NCI-H345 treated with DMSO at 0.1 percent for 48 hours (cell line): ENCODE results near the gene MEG3.

Experiments used
- DNase-seq: peaks from one replicate; lab custom pipeline; 2025; ENCODE audit not compliant: unreplicated experiment; lab: John Stamatoyannopoulos, UW

The MEG3 gene

DNA sequence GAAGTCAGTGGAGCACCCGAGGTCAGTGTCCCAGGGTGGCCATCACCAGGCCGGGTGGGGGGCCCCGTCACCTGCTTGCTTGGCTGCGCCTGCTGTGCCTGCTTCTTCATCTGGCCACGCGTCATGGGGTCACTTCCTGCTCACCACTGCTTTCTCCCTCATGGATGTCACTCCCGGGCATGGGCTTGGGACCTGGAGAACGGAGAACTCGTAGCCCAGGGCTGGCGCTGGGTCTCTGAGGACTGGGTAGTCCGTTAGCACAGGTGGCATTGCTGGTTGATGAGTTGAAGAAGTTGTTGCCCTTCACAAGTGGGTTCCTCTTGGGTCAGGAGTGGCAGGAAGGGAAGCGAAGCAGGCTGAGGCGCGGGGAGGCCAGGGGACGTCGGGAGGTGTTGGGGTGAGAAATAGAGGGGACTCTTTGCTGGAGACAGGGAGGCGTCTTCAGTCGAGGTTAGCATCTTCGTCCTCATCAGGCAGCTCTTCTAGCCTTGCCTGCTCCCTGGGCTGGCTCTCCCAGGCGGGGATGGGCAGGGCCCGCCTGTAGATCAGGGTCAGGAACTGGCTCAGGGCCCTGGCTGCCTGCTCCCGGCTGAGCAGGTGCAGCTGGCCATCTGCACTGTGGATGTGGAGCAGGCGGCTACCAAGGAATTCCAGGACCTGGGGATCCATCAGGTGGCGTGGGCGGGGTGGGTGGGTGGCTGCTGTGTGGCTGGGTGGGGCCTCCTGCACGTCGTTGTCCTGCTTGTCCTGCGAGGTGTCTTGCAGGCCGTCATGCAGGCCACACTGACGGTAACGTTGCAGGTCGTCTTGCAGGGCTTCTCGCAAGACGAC, 54.6 kb downstream of the MEG3 start:
- no peak for DNase-seq

DNA sequence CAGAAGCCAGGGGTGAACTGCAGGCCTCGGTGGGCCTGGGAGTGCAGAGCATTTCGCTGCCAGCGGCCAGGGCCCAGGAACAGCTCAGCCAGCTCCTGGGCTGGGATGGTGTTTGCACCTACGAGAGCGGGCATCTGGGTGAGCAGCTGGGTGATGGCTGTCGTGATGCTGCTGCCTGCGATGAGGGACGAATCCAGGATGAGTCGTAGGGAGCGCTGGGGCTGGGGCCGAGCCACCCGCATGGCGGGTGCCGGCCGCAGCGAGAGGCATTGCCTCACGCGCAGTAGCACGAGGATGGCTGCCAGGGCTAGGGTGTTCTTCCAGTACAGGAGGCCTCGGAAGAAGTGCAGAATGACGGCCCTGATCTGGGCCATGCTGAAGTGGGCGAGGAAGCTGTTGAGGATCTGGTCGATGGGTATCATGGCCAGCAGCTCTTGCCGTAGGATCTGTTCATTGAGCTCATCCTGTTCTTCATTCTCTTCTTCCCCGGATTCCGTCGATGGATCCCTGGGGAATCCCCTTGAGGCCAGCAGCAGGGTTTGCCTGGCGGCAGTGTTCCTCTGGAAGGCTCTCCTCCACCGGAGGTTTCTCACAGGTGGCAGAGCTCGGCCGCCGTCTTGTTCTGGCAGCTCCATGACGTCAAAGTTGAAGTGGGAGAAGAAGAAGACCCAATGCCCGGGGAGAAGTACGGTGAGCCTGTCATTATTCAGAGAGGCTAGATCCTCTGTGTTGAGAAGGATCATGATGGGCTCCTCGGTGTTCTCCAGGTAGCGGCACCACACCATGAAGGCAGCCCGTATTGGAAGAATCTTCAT, 55.5 kb downstream of the MEG3 start:
- no peak for DNase-seq

DNA sequence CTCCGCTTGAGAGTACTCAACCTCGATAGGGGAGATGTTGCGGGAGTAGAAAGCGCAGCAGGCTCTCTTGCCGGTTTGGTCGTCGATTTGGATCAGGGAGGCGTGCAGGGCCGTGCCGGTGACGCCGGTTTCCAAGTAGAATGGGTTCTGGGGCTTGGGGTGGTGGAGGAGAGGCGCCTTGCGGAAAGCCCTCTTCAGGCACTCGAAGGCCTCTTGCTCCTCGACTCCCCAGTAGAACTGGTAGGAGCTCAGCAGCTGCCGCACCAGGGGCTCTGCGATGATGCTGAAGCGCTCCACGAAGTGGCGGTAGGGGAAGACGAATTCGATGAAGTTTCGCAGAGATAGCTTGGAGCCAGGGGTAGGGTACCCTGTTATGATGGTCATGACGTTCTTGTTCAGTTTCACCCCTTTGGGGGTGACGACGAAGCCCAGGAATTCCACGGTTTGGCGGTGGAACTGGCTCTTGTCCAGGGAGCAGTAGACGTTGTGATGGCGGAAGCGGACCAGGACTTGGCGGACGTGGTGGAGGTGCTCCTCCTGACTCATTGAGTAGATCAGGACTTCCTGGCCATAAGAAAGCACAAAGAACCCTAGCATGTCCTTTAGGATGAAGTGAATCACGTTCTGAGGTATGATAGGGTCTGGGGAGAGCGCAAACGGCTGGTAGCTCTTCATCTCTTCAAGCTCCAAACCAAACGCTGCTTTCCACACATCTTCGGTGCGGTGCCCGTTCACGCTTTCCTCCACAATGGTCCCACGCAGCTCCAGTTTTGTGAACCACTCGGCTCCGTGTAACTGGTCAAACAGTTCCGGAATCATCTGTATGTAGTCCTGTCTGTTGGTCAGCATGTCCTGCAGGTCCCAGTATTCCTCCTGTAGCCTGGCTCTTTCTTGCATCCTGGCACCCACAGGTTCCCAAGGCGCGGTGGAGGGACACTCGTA, 56.4 kb downstream of the MEG3 start:
- DNase-seq, result no peak

DNA sequence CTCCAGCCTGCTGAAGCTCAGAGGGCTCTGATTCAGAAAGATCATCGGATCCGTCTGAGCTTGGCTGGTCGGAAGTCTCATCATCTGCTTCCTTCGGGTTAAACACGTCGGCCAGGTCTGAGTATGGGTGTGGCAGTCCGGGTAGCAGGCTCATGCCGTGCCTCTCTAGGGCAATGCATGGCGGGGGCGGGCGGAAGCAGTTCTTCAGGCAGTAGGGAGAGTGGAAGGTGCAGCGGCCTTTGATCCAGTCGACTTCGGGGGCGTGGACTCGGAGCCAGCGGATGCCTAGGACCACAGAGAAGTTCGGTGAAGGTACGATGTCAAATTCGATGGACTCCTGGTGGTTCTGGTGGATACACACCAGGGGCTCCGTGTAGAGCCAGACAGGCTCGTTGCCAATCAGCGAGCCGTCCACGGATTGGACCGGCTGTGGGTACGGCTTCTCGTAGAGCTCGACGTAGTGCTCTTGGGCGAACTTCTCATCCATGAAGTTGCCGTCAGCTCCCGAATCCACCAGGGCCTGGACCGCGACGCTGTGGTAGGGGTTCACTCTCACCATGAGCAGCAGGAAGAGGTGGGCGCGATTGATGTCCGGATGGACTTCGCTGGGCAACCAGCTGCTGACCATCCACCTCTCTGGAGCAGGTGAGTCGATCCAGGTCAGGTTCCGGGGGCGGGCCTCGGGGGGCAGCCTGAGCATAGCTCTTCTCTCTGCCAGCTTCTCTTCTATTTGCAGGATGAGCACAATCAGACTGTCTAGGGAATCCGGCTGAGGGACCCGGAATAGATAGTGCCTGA, 57.3 kb downstream of the MEG3 start:
- no peak for DNase-seq

DNA sequence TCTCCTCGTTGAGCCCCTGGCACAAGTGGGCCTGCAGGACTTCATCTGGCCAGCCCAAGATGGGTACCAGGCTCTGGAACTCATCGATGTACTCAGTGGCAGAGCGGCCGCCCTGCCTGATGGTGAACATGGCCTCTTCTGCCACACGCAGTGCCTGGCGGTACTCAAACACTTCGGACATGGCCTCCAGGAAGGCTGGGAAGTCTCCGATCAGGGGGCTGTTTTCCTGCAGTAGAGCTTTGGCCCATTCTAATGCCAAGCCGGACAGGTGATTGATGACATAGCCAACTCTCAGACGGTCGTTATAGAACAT, 57.8 kb downstream of the MEG3 start:
- no peak for DNase-seq

DNA sequence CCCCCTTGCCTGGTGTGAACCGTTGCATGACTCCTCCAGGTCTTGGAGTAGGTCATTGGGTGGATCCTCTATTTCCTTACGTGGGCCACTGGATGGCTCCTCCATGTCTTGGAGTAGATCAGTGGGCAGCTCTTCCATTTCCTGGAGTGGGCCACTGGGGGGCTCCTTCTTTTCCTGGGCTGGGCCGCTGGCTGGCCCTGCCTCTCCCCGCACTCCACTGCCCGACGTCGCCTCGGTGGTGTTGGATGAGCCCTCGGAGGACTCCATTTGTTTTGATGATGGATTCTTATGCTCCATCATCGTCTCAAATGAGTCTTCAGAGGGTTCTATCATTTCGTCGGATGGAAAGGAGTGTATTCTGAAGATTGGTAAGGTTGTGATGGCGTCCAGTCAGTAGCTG, 58.5 kb downstream of the MEG3 start:
- DNase-seq, result no peak

DNA sequence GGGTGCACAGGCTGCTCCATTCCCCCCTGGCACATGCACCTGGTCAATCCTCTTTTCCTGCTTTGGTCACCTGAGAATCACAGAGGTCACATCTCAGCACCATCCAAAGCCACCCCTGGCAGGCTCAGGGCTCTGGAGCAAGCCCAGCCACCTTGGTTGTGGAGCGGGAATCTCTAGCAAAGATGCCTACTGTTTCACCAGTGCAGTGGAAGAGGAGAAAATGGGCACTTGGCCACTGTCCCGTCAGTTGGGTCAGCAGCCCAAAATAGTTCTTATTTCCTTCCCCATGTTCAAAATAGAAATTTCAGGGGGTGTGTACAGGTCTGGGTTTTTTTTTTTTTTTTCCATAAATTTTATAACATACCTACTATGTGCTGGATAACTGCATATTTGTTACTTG, 59.3 kb downstream of the MEG3 start:
- DNase-seq, result no peak

DNA sequence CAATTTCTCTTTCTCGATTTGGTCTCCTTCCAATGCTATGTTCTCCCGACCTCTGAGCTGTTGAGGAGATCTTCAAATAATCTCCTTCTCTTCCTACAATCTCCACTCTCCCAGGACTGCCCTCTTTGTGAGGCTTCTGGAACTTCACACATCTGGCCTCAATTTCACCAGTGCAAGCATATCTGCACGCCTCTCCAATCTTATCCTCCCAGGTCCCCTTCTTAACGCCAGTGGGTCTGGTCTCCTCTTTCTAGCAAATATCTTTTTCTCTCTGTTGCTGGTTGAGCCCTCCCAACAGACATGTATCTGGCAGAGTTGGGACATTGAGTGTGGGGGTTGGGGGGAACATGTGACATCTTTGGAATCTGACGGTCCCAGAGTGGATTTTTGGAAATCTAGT, 59.7 kb downstream of the MEG3 start:
- no peak for DNase-seq

DNA sequence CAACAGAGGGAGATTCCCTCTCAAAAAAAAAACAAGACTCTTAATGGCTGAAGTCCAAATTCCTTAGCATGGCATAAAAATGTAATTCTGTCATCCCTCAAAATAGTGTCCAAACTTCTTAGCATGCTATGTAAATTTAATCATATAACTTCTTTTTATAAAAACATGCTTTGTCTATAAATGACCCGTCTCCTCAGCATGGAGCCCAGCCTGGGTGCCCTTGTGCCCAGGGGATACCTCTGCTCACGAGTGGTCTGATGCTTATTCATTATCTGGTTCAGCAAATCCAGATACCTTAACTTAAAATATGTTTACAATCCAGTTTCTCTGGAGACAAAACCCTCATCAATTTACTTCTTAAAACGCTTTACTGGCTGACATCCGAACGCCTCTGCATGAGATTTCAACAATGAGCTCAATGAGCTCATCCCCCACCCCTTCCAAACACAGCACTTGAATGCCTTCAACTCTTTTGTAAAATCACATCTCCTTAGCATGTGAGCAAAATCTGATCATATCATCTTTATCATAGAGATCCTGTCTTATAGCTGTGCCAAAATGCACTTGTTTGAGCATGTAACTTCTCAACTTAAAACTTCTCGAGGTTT, 61.9 kb downstream of the MEG3 start:
- no peak for DNase-seq

DNA sequence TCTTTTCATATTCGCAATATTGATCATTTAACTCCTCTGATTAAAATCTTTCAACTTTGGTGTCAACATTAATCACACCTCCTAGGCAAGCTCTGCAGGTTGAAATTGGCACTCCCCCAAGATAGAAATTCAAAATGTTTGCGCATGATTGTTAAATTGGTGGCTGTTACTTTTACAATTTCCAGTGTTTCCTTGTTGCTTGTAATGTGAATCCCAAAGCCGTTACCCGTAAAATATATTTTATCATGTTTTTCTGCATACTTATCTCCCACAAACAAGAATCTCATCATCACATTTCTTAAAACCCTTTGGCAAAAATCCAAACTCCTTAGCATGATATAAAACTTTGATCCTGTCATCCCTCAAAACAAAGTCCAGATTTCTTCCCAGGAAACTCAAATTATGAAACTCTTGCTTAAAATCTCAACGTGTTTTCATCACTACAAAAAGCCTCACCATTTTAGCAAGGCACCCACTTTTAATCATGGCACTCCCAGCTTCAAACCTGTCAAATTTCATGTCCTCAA, 62.9 kb downstream of the MEG3 start:
- no peak for DNase-seq

DNA sequence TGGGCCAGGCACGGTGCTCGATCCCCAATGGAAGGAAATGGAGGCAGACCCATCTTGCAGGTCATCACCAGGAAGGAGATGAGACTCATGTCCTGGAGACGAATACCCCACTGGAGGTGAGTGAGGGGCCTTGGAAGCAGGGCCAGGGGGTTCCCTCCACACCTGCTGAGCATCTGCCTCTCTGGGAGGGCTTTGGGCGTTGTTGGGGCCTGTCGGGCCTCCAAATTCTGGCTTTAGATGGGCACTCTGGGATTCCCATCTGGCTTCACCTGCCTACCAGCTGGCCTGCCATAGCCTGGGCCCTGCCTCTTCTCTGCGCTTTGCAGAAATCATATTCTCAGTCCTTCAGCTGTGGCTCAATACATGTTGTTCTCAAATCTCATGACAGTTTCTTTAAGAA, 63.7 kb downstream of the MEG3 start:
- DNase-seq, result no peak

DNA sequence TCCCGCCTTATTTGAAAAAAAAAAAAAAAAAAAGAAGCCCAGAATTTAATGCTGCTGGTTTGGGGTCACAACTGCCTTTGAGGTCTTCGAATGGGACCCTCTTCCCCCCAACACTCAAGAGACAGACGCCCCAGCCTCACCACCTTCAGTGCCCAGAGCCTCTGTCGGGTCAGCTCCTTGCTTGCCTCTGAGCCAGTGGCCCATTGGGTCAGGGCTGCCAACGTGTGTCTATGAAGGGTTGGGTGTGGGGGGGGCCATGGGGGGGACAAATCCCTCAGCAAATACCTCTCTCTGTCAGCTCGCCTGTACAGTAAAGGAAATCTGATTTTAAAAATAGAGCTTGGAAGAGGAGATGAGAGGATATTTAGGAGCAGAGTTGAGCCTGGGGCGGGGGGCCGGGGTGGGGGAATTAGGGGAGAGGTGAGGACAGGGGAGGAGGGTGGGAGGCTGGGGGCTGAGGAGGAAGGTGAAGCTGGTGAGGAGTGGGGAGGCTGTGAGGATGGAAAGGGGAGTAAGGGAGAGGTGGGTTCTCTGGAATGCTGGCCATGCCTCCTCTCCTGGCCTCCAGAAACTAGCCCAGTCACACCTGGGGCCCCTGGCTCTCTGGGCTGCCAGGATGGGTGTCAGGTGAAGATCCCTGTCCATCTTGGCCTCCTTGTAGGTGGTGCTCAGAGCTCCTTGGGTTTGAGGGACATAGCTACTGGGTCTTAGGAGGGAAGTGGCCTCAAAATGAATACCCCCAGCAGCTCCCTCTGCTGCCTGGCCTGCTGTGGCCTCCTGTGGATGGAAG, 64.3 kb downstream of the MEG3 start:
- DNase-seq, result no peak

DNA sequence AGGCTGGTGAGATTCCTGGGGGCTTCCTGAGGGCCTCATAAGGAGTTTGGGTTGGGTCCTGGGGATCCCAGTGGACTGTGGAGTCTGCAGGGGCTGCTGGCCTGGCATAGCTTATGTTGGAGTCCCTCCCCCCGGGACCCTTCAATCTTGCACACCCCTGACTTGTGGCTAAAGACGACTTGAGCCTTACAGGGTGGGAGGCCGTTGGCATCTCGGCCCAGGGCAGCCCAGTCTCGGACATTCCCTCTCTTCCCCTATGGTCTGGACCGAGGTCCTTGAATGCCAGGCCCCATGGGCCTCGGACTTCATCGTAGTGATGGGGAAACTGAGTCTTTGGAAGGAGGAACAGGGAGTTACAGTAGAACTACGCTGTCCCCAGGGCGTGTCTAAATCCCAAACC, 65.1 kb downstream of the MEG3 start:
- DNase-seq, result no peak

DNA sequence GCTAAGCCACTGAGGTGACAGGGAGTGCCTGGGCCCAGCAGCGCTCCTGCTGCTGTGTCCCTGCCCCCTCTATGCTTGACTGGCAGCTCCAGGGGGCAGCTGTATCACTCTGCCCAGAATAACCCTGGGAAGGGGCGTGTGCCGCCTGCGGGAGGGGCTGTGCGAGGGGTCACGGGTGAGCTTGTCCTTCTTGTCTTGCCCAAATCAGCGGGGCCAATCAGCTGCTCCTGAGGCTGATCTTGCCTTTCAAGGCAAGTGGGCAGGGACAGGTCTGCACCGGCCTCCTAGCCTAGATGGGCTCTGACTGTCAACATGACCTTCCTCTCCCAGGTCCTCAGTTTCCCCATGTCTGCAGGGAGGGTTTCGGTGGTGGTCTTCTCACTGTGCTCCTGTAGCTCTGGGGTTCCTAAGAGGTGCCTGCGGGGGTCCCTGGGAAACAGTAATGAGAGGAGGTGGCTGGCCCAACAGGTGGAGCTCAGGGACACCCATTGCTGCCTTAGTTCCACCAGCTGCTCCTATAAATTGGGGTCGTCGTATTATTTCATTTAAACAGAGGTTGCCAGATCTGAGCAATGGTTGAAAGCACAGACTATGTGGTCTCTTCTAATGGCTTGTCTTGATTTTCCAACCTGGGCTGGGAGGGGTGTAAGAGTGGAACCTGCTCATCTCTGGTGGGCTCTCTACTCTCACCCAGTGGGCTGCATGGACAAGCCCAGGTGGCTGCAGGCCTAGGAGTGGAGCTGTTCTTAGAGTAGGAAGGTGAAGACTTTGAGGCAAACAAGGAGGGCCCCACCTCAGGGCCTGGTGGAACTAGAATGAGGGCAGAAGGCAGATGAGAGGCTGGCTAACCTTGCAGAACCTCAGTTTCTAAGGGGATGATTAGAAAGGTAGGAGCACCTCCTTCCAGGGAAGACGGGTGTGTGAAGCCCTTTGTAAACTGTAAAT, 65.9 kb downstream of the MEG3 start:
- DNase-seq, result no peak

DNA sequence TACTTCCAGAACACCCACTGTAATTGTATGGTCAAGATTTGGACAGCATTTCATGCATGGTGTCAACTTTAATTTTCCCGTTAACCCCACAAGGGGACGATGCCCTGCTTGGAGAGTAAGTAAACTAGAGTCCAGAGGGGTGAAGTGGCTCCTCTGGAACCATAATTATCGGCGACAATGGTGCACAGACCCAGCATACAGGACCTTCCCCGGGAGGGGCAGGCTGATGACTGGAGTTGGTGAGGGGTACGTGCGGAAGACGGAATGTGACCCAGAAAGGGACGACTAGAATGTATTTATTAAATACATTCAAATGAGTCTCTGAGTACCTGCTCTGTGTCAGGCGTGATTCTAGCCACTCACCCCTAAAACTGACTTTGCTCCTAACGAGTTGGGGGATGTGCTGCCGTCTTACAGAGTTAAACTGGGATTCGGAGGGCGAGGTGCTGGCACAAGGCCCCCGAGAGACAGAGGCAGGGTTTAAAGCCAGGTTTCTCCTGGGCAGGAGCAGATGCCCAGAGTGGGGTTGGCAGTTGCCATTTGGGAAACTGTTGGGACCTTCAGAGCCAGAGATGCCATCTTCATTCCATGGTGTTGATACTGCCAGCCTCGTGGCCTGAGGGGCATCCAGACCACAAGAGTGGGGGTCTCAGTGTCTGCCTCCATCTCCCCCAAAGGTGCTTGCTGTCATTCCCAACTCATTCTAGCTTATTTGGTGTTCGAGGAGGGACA, 66.7 kb downstream of the MEG3 start:
- no peak for DNase-seq

DNA sequence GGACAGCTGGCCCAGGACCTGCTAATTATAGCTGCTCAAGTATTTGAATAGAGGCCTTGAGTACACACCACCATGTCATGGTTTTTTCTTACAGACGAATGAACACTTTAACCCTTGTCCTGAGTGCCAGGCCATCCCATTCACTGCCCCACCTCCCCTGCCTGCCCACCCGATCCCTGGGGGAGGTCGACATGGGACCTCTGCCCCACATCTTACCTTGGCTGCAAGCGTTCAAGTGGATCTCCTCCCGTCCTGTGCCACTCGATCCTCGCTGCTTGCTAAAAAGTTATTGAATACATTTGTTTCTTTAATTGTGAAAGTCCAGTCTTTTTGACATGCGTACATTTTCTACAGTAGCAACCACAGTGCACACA, 67.3 kb downstream of the MEG3 start:
- DNase-seq, result no peak

DNA sequence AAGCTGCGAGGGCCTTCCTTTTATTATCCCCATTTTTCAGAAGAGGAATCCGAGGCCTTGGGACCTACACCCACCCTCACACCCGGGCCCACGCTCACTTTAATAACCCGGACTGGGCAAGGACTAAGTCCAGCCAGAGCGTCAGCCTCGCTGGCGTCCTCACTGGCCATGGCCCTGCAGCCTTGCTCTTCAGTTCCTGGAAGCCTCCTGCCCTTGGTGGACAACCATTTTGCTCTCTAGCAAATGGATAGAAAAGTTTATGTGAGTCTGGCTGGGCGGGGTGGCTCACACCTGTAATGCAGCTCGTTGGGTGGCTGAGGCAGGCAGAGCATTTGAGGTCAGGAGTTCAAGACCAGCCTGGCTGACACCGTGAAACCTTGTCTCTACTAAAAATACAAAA, 67.8 kb downstream of the MEG3 start:
- no peak for DNase-seq

DNA sequence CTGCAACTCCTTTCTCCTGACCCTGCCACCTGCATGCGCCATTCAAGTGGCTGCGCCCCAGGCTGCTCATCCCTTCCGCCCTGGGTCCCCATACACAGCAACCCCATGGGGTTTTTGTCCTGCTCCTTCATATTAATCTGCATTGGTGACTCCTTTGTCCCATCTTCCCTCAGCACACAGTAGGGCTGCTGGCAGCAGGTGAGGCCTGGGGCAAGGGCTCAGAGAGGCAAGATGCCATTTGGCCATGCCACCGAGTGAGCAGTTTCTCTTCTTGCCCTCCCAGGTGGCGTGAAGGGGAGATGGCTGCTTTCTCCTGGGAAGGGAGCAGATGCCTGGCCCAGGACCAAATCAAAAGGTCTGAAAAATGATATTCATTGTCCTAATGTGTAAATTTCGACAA, 68.5 kb downstream of the MEG3 start:
- DNase-seq, result no peak
